A673 (cell line): Measurements from ENCODE around the gene BACH2.

Experiments used
- EZH2 ChIP-seq: fragments of 200-600 bp; sonication (generic); IDR thresholded peaks from 2 replicates; pipeline ENCODE4 v1.6.1; 2017; ENCODE audit warnings: borderline replicate concordance, low read depth, mild to moderate bottlenecking, mixed read lengths, antibody characterized with exemption, low read length; ENCODE audit not compliant: poor library complexity, severe bottlenecking
- TF ChIP-seq, protein P1 (sequence below): fragments of 300-800, 200-600 bp; sonication (generic); conservative IDR thresholded peaks from 2 replicates; pipeline ENCODE4 v1.5.1; 2017; ENCODE audit warnings: low read depth, mild to moderate bottlenecking, antibody characterized with exemption, low read length, moderate library complexity, mixed read lengths

DNA sequence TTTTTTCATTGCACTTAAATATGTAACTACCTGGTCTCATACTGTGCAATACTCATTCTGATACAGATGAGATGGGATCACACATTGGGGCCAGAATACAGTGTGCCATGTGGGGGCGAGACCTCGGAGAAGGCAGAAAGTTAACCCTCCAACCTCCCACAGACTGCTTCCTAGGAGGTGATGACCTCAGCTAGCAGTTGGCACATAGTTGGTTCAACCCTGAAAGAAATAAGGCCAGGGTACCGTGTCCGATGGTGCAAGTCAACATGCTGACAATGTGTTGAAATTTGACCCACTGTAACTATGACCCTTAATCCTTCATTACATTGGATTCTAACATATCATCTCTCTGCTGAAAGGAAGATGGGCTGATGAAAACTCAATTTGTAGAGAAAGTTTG, 340.5 kb downstream of the BACH2 start:
- TF ChIP-seq, protein P1, sequence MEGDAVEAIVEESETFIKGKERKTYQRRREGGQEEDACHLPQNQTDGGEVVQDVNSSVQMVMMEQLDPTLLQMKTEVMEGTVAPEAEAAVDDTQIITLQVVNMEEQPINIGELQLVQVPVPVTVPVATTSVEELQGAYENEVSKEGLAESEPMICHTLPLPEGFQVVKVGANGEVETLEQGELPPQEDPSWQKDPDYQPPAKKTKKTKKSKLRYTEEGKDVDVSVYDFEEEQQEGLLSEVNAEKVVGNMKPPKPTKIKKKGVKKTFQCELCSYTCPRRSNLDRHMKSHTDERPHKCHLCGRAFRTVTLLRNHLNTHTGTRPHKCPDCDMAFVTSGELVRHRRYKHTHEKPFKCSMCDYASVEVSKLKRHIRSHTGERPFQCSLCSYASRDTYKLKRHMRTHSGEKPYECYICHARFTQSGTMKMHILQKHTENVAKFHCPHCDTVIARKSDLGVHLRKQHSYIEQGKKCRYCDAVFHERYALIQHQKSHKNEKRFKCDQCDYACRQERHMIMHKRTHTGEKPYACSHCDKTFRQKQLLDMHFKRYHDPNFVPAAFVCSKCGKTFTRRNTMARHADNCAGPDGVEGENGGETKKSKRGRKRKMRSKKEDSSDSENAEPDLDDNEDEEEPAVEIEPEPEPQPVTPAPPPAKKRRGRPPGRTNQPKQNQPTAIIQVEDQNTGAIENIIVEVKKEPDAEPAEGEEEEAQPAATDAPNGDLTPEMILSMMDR = no peak
- TF ChIP-seq EZH2 = no peak
